Measurements from ENCODE around the gene LUC7L.
"Not testable (repeated sequence)": the region's sequence is repeated elsewhere in the genome, so short reads cannot be mapped to it uniquely, and the experiment has no call there.

LUC7L gene

DNA sequence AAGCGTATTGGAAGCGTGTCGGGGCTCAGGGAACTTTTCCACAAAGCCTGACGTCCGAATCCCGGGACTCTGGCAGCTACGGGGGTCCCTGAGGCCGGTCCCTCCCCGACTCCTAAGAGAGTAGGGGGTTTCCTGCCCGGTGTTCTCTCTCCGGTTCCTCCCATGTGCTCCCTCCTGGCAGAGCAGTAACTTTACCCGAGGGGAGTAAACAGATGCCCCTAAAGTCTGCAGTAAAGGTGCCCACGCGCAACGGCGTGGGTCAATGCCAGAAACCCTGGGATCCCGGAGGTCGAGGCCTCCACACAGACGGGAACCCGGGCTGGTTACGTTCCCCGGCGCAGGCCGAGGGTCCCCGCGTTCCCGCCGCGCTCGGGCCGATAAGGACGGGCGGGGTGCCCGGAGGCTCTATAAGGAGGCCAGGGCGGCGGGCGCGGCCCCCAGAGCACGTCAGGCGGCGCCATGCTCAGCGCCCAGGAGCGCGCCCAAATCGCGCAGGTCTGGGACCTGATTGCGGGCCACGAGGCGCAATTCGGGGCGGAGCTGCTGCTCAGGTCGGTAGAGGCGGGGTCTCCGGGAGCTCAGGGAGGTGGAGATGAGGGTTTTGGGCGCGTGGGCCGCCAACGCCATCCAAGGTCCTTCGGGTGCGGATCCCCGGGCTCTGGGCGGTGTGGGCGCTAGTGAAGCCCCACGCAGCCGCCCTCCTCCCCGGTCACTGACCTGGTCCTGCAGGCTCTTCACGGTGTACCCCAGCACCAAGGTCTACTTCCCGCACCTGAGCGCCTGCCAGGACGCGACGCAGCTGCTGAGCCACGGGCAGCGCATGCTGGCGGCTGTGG, 63.5 kb downstream of the LUC7L start, which contains the start of gene HBM:
Gene HBM, plus strand, starts transcription at position 440 of the 836 bp plus-strand sequence. Its CDS starts 20 bp downstream, at position 460.
- DNase-seq (ENCODE audit: low read depth in 2 of 2), result no peak

DNA sequence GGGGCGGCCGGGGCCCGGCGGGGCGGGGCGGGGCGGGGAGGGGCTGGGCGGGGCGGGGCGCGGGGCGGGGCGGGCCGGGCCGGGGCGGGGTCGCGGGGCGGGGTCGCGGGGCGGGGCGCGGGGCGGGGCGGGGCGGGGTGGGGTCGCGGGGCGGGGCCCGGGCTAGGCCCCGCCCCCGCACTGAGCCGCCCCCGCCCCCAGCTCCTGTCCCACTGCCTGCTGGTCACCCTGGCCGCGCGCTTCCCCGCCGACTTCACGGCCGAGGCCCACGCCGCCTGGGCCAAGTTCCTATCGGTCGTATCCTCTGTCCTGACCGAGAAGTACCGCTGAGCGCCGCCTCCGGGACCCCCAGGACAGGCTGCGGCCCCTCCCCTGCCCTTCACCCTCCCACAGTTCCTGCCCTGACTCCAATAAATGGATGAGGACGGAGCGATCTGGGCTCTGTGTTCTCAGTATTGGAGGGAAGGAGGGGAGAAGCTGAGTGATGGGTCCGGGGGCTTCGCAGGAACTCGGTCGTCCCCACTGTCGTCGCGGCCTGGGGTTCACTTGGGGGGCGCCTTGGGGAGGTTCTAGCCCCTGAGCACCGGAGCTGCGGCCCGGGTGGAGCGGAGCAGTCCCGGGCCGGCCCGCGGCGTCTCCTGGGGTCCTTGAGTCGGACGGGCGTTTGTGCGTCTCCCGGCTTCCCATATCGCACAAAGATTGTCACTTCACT, 64.3 kb downstream of the LUC7L start:
- no peak for DNase-seq (ENCODE audit: low read depth in 2 of 2)

DNA sequence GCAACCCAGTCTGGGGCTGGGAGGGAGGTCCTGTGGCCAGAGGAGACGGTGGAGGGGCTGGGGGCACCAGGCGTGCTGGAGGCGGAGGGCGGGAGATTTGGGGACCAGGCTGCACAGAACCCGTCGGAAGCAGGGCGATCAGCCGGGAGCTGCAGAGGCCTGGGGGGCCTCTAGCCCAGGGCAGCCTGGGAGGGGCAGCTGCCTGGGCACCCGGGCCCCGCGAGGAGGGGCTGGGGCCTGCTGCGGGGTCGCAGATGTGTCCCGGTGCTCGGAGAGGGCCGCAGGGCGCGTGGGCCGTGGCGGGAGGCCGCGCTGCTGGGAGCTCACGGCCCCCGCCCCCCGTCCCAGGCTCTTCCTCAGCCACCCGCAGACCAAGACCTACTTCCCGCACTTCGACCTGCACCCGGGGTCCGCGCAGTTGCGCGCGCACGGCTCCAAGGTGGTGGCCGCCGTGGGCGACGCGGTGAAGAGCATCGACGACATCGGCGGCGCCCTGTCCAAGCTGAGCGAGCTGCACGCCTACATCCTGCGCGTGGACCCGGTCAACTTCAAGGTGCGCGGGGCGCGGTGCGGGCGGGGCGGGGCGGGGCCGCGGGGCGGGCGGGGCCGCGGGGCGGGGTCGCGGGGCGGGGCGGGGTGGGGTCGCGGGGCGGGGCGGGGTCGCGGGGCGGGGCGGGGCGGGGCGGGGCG, 65.0 kb downstream of the LUC7L start:
- DNase-seq (ENCODE audit: low read depth in 2 of 2), result not testable (repeated sequence)

DNA sequence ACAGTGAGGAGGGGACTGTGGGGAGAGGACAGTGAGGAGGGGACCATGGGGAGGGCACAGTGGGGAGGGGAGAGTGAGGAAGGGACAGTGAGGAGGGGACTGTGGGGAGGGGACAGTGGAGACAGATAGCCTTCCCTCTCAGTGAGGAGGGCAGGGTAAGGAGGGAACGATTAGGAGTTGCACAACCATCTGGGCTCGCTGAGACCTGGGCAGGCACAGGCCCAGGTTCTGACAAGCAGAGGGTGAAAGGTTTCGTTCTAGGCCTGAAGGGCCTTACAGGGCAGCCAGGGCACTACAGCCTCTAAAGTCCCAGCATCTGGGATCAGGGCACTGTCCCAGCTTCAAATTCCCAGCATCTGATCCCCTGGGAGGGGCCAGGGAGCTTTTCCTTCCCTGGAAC, 65.6 kb downstream of the LUC7L start:
- not testable (repeated sequence) for DNase-seq (ENCODE audit: low read depth in 2 of 2)

DNA sequence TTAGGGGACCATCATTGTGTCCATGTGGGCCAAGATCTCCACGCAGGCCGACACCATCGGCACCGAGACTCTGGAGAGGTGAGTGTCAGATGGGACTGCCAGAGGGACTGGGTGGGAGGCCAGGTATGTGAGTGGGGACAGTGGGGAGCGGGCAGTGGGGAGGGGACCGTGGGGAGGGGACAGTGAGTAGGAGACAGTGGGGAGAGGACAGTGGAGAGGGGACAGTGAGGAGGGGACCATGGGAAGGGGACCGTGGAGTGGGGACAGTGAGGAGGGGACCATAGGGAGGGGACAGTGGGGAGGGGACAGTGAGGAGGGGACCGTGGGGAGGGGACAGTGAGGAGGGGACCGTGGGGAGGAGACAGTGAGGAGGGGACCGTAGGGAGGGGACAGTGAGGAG, 66.1 kb downstream of the LUC7L start:
- not testable (repeated sequence) for DNase-seq (ENCODE audit: low read depth in 2 of 2)

DNA sequence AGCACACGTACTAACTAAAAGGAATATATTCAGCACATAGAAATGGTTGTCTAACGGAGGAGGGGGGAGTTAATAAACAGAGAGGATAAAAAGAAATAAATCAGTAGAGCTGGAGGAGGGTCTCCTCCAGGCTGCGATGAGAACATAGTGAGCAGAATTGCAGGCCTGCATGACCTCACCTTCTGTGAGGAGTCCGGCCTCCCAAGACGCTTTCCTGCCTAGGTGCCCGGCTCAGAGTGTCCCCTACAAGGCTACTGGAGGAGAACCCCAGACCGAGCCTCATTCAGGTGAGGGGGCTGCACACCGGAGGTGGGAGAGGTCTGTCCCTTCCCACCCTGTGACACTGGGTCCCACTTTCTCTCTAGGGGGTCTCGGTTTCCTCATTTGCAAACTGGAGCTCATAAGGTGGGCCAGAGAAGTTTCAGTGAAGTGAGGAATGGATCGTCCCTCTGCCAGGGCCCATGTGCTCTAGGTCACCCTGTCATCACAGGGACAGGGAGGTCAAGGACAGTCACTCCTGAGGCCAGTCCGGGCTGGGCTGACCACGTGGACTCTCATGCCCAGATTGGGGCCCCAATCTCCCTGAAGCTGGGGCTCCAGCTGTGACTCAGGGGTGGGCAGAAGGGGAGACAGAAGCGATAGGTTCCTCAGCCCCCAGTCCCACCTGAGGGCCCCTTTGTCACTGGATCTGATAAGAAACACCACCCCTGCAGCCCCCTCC, 66.8 kb downstream of the LUC7L start:
- no peak for DNase-seq (ENCODE audit: low read depth in 2 of 2)

DNA sequence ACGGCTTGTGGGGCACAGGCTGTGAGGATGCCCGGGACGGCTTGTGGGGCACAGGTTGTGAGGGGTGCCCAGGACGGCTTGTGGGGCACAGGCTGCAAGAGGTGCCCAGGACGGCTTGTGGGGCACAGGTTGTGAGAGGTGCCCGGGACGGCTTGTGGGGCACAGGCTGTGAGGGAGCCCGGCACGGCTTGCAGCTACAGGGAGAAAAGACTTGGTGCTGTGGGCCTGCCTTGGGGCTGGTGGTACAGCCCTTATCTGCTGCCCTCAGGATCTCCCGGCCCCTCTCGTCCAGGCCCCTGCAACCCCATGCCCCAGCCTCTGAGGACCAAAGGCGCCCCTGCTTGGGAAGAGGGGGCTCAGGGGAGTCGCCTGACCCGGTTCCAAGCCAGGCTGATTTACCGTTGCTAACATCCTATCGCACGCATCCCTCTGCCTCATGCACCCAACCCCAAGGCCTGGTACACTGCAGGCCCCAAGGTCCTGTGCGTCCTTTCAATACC, 68.5 kb downstream of the LUC7L start:
- no peak for DNase-seq (ENCODE audit: low read depth in 2 of 2)

DNA sequence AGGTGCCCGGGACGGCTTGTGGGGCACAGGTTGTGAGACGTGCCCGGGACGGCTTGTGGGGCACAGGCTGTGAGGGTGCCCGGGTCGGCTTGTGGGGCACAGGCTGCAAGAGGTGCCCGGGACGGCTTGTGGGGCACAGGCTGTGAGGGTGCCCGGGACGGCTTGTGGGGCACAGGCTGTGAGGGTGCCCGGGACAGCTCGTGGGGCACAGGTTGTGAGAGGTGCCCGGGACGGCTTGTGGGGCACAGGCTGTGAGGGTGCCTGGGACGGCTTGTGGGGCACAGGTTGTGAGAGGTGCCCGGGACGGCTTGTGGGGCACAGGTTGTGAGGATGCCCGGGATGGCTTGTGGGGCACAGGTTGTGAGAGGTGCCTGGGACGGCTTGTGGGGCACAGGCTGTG, 69.0 kb downstream of the LUC7L start:
- DNase-seq (ENCODE audit: low read depth in 2 of 2), result not testable (repeated sequence)

DNA sequence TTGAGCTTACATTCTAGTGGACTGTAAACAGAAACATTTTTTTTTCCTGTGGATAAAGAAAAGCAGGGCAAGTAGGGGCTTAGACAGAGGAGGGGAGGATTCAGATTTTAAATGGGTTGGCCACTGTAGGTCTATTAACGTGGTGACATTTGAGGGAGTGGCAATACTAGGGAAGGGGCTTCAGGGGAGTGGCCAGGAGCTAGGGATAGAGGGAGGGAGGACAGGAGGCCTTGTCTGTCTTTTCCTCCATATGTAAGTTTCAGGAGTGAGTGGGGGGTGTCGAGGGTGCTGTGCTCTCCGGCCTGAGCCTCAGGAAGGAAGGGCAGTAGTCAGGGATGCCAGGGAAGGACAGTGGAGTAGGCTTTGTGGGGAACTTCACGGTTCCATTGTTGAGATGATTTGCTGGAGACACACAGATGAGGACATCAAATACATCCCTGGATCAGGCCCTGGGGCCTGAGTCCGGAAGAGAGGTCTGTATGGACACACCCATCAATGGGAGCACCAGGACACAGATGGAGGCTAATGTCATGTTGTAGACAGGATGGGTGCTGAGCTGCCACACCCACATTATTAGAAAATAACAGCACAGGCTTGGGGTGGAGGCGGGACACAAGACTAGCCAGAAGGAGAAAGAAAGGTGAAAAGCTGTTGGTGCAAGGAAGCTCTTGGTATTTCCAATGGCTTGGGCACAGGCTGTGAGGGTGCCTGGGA, 70.0 kb downstream of the LUC7L start:
- no peak for DNase-seq (ENCODE audit: low read depth in 2 of 2)

DNA sequence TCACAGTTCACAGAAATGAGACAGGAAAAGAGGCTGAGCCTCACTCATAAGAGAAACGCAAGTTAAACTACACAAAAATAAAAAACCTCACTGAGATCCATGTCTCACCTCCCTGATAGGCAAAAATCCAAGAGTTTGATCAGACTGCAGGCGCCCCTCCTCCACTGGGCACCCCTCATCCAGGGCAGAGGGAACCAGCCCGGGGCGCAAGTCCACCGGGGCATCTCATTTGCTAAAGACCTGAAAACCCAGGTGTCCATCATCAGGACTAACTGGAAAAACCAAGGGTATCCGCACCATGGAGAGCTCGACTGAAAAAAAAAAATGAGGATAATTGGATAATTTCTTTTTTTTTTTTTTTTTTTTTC, 74.2 kb downstream of the LUC7L start:
- no peak for DNase-seq (ENCODE audit: low read depth in 2 of 2)

DNA sequence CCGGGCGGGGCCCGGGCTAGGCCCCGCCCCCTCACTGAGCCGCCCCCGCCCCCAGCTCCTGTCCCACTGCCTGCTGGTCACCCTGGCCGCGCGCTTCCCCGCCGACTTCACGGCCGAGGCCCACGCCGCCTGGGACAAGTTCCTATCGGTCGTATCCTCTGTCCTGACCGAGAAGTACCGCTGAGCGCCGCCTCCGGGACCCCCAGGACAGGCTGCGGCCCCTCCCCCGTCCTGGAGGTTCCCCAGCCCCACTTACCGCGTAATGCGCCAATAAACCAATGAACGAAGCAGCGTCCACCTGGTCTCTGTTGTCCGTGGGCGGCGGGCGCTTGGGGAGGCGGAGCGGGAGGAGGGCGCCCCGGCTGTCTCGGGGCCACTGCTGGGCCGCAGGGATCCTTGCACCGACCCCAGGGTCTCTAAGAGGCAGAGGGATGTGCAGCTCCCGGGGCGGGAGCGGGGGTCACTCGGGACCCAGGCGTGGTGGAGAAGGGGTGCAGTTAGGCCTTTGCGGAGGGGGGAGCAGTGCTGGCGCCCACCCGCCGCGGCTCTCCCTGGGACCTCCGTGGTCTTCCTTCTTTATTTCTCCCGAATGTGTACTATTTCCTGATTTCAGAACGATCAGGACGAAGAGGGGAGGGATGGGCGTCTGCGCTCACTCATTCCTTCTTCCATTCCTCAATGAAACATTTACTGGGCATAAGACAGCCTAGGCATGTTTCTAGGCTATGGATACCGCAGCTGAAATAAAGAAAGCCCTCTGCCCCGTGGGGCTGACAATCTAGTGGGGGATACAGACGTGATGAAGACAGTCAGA, 74.8 kb downstream of the LUC7L start:
- no peak for DNase-seq (ENCODE audit: low read depth in 2 of 2)

DNA sequence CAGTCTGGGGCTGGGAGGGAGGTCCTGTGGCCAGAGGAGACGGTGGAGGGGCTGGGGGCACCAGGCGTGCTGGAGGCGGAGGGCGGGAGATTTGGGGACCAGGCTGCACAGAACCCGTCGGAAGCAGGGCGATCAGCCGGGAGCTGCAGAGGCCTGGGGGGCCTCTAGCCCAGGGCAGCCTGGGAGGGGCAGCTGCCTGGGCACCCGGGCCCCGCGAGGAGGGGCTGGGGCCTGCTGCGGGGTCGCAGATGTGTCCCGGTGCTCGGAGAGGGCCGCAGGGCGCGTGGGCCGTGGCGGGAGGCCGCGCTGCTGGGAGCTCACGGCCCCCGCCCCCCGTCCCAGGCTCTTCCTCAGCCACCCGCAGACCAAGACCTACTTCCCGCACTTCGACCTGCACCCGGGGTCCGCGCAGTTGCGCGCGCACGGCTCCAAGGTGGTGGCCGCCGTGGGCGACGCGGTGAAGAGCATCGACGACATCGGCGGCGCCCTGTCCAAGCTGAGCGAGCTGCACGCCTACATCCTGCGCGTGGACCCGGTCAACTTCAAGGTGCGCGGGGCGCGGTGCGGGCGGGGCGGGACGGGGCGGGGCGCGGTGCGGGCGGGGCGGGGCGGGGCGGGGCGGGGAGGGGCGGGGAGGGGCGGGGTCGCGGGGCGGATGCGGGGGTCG, 75.6 kb downstream of the LUC7L start:
- DNase-seq (ENCODE audit: low read depth in 2 of 2), result not testable (repeated sequence)

DNA sequence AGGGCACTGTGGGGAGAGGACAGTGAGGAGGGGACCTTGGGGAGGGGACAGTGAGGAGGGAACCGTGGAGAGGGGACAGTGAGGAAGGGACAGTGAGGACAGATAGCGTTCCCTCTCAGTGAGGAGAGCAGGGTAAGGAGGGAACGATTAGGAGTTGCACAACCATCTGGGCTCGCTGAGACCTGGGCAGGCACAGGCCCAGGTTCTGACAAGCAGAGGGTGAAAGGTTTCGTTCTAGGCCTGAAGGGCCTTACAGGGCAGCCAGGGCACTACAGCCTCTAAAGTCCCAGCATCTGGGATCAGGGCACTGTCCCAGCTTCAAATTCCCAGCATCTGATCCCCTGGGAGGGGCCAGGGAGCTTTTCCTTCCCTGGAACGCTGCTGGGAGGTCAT, 76.1 kb downstream of the LUC7L start:
- DNase-seq (ENCODE audit: low read depth in 2 of 2), result not testable (repeated sequence)

DNA sequence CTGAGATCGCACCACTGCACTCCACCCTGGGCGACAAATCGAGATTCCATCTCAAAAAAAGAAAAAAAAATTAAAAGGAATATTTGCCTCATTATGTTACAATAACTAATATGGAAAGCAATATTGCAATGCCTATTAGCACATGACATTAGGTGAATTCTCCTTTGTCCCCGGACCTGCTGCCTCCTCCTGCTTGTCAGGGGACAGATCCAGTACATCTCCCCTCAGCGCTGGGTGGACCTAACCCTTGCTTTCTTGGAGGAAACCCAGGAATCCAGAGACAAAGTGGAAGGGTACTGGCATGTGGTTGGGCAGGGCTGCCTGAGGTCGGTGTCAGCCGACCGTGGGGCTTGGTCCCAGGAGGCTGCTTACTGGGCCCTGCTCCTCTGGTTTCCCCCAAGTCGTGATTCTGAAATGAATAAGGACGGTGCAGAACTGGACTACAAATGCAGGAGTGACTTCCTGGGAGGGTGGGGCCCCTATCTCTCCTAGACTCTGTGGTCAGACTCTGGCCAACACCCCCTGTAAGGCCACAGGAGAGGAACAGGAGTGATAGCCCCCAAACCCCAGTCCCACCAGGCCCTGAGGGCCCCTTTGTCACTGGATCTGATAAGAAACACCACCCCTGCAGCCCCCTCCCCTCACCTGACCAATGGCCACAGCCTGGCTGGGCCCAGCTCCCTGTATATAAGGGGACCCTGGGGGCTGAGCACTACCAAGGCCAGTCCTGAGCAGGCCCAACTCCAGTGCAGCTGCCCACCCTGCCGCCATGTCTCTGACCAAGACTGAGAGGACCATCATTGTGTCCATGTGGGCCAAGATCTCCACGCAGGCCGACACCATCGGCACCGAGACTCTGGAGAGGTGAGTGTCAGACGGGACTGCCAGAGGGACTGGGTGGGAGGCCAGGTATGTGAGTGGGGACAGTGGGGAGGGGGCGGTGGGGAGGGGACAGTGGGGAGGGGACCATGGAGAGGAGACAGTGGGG, 76.8 kb downstream of the LUC7L start, which contains the start of gene HBZ:
Gene HBZ, plus strand, starts transcription at position 504 of the 988 bp plus-strand sequence. Its CDS starts 266 bp downstream, at position 770.
- no peak for DNase-seq (ENCODE audit: low read depth in 2 of 2)

DNA sequence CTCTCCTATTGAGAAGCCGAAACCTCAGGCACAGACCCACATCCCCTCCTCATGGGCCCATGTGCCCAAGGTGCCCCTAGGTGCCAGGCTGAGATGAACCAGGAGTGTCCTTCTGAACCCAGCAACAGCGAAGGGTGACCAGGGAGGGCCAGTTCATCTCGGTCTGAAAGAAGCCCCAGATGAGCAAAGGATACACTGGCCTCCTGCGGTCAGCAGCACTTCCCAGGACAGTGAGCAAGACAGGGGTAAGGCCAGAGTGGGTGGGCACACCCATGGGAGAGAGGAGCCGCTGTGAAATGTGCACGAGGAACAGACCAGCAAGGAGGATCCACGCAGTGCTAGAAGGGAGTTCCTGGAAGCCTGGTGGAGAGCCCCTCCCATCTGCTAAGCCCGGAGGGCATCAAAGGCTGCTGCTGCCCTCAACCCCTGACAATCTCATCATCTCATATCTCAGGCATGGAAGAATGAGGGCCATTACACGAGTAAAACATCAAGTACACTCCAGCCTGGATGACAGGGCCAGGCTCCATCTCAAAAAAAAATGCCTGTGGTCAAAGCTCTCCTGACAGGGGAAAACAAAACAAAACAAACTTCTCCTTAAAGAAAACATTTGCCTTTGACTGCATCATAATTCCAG, 80.1 kb downstream of the LUC7L start:
- DNase-seq (ENCODE audit: low read depth in 2 of 2), result no peak

DNA sequence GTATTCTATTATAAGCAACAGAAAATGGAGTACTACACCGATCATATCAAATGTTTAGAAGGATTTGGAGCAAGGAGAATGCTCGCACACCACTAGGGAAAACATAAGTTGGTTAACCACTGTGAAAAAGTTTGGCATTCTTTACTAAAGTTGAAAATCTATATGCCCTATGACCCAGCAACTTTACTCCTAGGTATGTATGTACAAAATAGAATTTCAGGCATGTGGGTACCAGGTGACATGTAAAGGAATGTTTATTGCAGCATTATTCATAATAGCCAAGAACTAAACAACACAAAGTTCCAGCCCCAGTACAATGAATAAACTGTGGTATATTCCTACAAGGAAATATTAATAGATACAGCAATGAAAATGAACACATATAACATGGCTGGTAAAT, 82.6 kb downstream of the LUC7L start:
- DNase-seq (ENCODE audit: low read depth in 2 of 2), result no peak

DNA sequence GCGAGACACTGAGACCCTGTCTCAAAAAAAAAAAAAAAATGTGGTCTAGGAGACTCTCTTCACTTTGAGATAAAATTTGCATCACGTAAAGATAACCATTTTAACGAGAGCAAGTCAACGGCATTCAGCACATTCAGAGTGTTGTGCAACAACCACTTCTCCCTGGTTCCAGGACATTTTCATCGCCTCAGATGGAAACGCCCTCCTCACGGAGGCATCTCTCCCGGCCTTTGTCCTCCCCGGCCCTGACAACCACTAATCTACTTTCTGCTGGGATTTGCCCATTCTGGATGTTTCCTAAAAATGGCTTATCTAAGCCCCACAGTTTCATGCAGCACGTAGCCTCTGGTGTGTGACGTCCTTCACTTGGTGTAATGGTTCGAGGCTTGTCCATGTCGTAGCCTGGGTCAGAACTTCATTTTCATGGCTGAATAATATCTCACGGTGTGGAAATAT, 84.4 kb downstream of the LUC7L start:
- no peak for DNase-seq (ENCODE audit: low read depth in 2 of 2)

DNA sequence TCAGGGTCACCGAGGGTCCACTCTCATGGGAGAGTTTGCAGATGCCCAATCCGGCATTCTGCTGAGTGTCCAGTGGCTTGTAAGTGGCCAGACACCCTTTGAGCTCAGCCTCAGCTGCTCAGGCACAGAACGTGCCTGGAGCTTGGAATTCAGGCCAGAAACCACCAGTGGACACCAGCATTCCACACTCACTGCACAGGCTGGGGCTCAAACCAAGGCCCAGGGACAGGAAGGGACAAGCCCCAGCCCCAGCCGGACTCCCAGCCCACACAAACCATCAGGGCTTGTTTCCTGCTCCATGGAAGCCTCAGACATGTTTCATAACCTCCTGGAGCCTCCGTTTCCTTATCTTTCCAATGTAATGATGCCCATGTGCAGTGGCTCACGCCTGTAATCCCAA, 85.8 kb downstream of the LUC7L start:
- no peak for DNase-seq (ENCODE audit: low read depth in 2 of 2)

Measured in fibroblast of skin of left quadriceps (primary cell).